SK-N-MC (cell line): Measurements from ENCODE around the gene CREBZF.
"Not testable (repeated sequence)": the region's sequence is repeated elsewhere in the genome, so short reads cannot be mapped to it uniquely, and the experiment has no call there.

Experiments used
- EZH2 ChIP-seq: fragments of 200-600 bp; sonication (generic); IDR thresholded peaks from one replicate; pipeline ENCODE4 v1.6.1; 2017; ENCODE audit warnings: antibody characterized with exemption
- FOXP2 ChIP-seq: optimal IDR thresholded peaks from 2 replicates; pipeline ENCODE3; 2011; ENCODE audit warnings: mild to moderate bottlenecking, moderate library complexity; ENCODE audit not compliant: insufficient read depth; ENCODE audit errors: extremely low read length, control extremely low read depth

GRCh38 chr11:85611643-85612042 lies 53.3 kb downstream of the CREBZF start:
- not testable (repeated sequence) for TF ChIP-seq FOXP2, EZH2
